Glomerular endothelial cell (primary cell): ENCODE results near the gene CD84. TPM values are rescaled to one million over a fixed set of nuclear protein-coding genes. Genes with fewer than 3 reads are reported as not detected.
"Not testable (repeated sequence)": the region's sequence is repeated elsewhere in the genome, so short reads cannot be mapped to it uniquely, and the experiment has no call there.

ENCODE experiments used
- DNase-seq: peaks from one replicate; pipeline ENCODE4 v3.0.0-alpha.2; 2011; ENCODE audit warnings: low read depth, low spot score; ENCODE audit errors: extremely low read depth
- total RNA-seq: library from RNA; depleted of rRNA; stranded (reverse); fragments of >200 nt; gene quantifications from 2 replicates; pipeline ENCODE4 v1.2.3, GENCODE V29; 2015

CD84 gene
- total RNA-seq, 1 donor from 2014 or later, result not detected

- DNase-seq, result no peak
Observed at GRCh38 chr1:160544647-160545046, 34.6 kb downstream of the CD84 start.

DNA sequence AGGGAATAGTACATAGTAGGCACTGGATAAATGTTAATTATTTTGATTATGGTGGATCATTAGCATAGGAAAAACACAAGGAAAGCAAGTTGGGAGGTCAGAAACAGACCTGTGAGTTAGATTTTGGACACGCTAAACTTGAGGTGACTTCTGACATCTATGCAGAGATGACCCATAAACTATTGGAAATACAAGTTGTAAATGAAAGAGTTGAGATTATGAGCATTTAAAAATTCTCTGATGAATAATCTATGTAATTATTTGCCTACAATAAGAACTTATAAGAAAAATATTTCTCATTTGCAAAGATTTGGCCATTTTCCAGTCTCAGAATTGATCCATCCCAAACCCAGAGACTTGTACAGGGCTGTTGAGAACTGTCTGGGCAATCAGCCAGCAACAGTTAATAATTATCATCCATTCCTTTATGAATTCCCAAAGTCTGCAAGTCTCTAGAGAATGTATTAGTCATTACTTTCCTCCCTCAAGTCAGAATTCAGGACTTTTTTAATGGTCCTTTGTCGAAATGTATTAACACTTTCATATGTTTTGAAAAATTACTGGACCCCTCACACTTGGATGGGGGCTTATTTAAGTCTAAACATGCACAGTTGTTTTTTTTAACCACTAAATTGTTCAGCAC, 36.9 kb downstream of the CD84 start:
- DNase-seq, result no peak

GRCh38 chr1:160541622-160542302, 37.5 kb downstream of the CD84 start:
- no peak for DNase-seq

GRCh38 chr1:160540859-160541233, 38.5 kb downstream of the CD84 start:
- no peak for DNase-seq

DNA sequence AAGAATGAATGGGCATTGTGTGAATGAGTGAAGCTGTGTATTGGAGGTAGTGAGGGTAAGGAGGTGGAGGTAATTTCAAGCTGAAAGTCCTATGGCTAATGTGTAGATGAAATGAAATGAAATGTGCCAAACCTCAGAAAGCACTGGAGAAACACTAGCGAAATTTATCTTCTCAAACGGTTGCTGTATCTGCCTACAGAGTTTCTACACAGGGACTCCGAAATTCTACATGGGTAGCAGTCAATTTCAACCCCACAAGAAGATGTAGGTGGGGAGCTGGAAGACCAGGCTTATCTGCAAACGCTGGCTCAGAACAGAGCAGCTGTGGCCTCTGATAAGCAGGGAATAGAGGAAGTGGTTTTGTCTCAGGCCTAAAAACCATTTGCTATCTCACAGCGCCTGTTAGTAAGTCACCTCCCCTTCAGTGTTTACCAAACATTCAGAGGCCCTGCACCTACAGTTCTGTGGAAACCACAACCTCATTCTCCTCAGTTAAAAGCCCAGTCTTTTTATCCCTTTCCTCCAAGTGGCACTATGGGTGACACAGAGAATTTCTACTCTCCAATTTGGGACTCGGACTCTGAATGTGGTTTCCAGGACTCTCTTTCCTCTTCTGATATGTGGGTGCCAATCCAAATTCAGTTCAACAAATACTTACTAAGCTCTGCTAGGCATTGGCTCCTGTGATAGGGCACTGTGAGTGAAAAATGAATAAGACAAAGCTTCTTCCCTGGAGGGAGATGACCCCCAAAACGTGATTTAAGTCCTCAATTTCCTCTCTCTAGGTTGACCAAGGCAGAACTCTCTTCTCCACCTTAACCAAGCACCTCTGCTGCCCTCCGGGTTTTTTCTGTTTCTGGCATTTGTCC, 39.1 kb downstream of the CD84 start:
- DNase-seq, result peak; percentile 34

DNA sequence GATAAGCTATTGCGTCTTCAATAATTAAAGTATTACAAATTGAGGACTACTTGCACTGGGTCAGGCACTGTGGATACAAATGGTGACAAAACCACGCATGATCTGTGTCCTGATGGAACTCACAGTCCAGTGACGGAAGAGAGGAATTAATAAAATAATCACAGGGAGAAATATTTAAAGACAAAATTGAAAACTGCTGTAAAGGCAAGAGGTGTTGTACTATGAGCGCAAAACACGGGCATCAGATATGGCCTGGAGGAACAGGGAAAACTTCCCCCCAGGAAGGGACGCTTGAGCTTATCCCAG, 39.7 kb downstream of the CD84 start:
- no peak for DNase-seq

- DNase-seq, result no peak
Observed at GRCh38 chr1:160538985-160539651, 40.2 kb downstream of the CD84 start.

DNA sequence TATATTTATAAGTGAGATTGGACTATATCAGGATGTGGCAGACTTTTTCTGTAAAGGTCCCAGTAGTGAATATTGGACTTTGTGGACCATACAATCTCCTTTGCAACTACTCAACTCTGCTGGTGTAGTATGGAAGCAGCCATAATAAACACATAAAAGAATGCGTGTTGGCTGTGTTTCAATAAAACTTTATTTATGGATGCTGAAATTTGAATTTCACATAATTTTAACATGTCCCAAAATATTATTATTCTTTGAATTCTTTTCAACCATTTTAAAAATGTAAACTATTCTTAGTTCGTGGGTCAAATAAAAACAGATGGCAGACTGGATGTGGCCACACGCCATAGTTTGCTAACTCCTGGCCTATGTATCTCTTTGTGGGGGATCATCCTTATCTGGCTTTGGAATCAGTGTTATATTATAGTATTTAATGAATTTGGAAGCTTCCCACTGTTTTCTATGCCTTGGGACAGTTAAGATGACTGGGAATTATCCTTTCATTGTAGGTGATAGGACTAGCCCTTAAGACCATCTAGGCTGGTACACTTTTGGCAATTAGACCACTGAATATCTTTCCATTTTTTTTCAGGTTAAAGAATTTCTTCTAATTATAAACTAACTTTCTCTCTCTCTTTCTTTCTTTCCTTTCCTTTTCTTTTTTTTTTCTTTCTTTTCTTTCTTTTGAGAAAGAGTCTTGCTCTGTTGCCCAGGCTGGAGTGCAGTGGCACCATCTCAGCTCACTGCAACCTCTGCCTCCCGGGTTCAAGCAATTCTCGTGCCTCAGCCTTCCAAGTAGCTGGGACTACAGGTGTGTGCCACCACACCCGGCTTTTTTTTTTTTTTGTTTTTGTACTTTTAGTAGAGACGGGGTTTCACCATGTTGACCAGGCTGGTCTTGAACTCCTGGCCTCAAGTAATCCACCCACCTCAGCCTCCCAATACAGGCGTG, 41.3 kb downstream of the CD84 start:
- no peak for DNase-seq

DNA sequence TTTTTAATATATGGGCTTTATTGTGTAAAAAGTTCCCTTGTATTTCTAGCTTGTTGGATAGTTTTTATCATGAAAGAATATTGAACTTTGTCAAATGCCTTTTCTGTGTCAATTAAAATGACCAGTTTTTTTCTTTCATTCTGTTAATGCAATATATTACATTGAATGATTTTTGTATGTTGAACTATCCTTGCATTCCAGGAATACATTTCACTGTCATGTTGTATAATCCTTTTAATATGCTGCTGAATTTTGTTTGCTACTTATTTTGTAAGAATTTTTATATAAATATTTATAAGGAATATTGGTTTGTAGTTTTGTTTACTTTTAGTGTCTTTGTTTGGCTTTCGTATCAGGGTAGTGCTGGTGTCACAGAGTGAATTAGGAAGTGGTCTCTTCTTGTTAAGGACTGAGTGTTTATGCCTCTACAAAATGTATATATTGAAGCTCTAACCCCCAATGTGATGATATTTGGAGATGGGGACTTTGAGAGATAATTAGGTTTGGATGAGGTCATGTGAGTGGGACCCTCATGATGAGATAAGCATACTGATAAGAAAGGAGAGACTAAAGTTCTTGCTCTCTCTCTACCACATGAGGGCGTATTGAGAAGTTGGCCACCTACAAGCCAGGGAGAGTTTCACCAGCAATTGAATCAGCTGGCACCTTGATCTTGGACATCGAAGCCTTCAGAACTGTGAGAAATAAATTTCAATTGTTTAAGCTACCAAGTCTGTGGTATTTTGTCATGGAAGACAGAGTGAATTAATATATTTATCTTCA, 44.3 kb downstream of the CD84 start:
- no peak for DNase-seq

- DNase-seq, result not testable (repeated sequence)
Observed at GRCh38 chr1:160532557-160532813, 46.8 kb downstream of the CD84 start.

DNA sequence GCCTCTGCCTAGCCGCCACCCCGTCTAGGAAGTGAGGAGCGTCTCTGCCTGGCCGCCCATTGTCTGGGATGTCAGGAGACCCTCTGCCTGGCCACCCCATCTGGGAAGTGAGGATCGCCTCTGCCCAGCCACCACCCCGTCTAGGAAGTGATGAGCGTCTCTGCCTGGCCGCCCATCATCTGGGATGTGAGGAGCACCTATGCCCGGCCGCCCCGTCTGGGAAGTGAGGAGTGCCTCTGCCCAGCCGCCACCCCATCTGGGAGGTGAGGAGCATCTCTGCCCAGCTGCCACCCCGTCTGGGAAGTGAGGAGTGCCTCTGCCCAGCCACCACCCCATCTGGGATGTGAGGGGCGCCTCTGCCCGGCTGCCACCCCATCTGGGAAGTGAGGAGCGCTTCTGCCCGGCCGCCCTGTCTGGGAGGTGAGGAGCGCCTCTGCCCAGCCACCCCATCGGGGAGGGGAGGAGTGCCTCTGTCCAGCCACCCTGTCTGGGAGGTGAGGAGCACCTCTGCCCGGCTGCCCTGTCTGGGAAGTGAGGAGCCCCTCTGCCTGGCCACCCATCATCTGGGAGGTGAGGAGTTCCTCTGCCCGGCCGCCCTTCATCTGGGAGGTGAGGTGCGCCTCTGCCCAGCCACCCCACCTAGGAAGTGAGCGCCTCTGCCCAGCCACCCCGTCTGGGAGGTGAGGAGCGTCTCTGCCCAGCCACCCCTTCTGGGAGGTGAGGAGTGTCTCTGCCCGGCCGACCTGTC, 47.3 kb downstream of the CD84 start:
- DNase-seq, result not testable (repeated sequence)

DNA sequence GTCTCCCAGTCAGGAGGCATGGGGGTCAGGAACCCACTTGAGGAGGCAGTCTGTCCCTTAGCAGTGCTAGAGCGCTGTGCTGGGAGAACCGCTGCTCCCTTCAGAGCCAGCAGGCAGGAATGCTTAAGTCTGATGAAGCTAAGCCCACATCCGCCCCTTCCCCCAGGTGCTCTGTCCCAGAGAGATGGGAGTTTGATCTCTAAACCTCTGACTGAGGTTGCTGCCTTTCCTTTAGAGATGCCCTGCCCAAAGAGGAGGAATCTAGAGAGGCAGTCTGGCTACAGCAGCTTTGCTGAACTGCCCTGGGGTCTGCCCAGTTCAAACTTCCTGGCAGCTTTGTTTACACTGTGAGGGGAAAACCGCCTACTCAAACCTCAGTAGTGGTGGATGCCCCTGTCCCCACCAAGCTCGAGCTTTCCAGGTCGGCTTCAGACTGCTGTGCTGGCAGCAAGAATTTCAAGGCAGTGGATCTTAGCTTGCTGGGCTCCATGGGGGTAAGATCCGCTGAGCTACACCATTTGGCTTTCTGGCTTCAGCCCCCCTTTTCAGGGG, 49.8 kb downstream of the CD84 start:
- DNase-seq, result not testable (repeated sequence)

DNA sequence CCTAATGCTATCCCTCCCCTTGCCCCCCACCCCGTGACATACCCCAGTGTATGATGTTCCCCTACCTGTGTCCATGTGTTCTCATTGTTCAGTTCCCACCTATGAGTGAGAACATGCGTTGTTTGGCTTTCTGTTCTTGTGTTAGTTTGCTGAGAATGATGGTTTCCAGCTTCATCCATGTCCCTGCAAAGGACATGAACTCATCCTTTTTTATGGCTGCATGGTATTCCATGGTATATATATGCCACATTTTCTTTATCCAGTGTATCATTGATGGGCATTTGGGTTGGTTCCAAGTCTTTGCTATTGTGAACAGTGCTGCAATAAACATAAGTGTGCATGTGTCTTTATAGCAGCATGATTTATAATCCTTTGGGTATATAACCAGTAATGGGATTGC, 55.5 kb downstream of the CD84 start:
- DNase-seq, result not testable (repeated sequence)

DNA sequence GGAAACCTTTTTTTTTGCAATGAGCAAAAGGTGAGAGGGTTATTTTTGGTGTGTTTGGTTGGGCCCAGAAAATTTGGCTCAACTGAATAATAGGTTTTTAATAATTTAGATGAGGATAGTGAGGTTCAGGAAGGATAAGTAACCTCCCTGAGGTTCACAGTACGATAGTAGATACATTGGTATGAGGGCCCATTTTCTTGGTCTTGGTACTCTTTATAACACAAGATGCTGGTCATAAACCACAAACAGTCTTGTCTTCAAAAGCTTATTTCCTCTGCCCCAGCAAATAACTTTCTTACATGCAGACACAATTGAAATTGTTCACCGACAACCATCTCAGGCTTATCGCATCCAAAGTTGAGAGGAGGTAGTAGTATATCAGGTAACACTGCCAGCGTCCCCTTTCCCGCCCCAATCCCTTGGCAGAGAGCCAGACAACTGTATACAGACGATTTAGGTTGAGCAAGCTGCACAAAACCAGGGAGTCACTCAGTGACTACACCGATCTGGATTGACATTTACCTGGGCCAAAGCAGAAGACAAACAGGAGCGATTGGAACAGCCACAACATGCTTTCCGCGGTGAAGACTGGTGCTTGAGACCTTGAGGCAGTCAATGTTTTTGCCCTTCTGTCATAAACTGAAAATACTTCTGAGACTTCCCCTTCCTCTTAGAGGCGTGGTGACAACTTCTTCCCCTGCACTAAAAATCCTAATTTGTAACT, 56.5 kb downstream of the CD84 start, which contains the start of gene SLAMF6:
SLAMF6 (minus strand) TSS at position 634 of the 724 bp plus-strand sequence; CDS start at position 571, 63 bp downstream.
- DNase-seq, result no peak

DNA sequence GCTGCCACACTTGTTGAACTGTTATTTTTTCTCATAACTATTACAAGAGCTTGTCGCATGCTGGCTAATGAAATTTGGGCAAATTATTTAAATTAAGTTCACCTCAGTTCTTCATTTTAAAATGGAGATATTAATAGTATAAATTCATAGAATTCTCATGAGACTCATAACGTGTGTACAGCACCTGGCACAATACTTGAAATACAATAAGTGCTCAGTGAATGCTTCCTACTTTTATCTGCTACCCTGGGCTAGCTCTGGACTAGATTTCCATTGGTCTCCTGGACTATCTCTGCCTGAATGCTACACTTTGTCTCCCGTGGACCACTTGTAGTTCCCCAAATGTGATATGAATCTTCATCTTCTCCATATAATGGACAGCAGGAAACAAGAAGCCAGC, 57.2 kb downstream of the CD84 start:
- no peak for DNase-seq

GRCh38 chr1:160521554-160521953, 57.7 kb downstream of the CD84 start:
- DNase-seq, result no peak

DNA sequence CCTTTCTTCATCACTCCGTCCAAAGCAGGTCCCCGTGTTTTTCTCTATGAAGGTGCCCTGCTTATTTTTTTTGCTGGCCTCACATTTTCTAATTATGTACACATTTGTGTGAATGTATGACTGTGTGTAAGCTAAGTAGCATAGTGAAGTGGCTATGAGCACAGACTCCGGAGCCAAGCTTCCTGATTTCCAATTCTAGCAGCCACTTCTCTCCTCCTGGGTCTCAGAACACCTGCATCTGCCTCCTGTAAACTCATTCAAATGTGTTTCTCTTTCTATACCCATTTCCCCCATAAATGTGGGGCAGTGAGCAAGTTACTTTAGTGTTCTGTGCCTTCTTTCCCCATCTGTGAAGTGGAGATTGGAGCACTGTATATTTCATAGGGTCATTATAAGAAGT, 58.3 kb downstream of the CD84 start:
- DNase-seq, result no peak

DNA sequence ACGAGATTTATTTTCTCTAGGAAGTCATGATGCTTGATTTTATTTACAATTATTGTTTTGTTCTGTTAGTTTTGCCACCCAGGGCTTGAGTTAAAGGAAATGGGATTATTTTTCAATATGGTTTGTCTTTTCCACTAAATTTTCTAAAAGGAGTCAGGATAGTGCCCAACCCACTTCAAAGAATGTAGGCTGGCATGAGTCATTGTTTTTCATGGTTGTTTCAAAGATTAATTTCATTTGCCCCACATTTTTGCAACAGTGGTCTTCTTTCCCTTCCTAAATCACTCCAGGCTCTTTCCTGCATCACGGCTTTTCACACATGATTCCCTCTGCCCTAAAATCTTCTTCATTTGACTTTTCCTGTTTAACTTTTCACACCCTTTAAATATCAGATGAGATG, 58.7 kb downstream of the CD84 start:
- no peak for DNase-seq
